HL-60 (cell line): ENCODE data around the gene EBF3.

Experiments used
- DNase-seq, 2 experiments: peaks; one replicate each; pipeline ENCODE4 v3.0.0-alpha.2; 2010 to 2020; ENCODE audit warnings: low read depth in 1 of 2, low spot score in 1 of 2
- H3K27ac ChIP-seq: fragments of 250-450 bp; sonication (Bioruptor Pico); replicated peaks from 2 replicates; pipeline ENCODE4 v1.5.1; 2020; ENCODE audit warnings: mild to moderate bottlenecking, moderate library complexity
- H3K27me3 ChIP-seq: fragments of 250-450 bp; sonication (Bioruptor Pico); 2 replicates; pipeline ENCODE4 v1.5.1; 2021; ENCODE audit warnings: mild to moderate bottlenecking, moderate library complexity; ENCODE audit not compliant: insufficient read depth, poor library complexity, severe bottlenecking
- H3K4me3 ChIP-seq: replicated peaks from 2 replicates; pipeline ENCODE4 v1.5.1; 2011; ENCODE audit warnings: mild to moderate bottlenecking, control low read depth, low read length; ENCODE audit not compliant: insufficient read depth
- CTCF ChIP-seq: IDR thresholded peaks from one replicate; pipeline ENCODE4 v1.5.1; 2011; ENCODE audit warnings: low read length, control low read depth, inconsistent platforms; ENCODE audit not compliant: insufficient read depth
- GABPA ChIP-seq: IDR thresholded peaks from 2 replicates; pipeline ENCODE4 v1.6.1; 2012; ENCODE audit warnings: low read depth
- POLR2AphosphoS5 ChIP-seq: IDR thresholded peaks from 2 replicates; pipeline ENCODE4 v1.6.1; 2012; ENCODE audit warnings: low read depth
- REST ChIP-seq: IDR thresholded peaks from 2 replicates; pipeline ENCODE4 v1.6.1; 2012; ENCODE audit warnings: low read depth; ENCODE audit not compliant: insufficient replicate concordance
- SPI1 ChIP-seq: IDR thresholded peaks from 2 replicates; pipeline ENCODE4 v1.6.1; 2012; ENCODE audit warnings: low read depth, mild to moderate bottlenecking, borderline replicate concordance

EBF3 gene

GRCh38 chr10:129950676-129951075 is 13.4 kb downstream of the EBF3 start:
- no peak for DNase-seq
- H3K27ac ChIP-seq = no peak overlapping the region
- TF ChIP-seq SPI1 = no peak
- TF ChIP-seq GABPA = no peak
- no peak for TF ChIP-seq CTCF
- TF ChIP-seq POLR2AphosphoS5 = no peak
- no peak for TF ChIP-seq REST
- no peaks in the 10 kb centered on the region for H3K27me3 ChIP-seq
- H3K4me3 ChIP-seq = no peak overlapping the region

- H3K27me3 ChIP-seq = no peaks in the 10 kb centered on the region
- H3K4me3 ChIP-seq = no peak overlapping the region
- no peak for DNase-seq
- H3K27ac ChIP-seq = no peak overlapping the region
- TF ChIP-seq POLR2AphosphoS5 (no peak), GABPA (no peak), REST (no peak), SPI1 (no peak), CTCF (no peak)
Observed at GRCh38 chr10:129949891-129950291, 14.2 kb downstream of the EBF3 start.

GRCh38 chr10:129949411-129949810 is 14.7 kb downstream of the EBF3 start:
- Histone ChIP-seq H3K27ac (no peak overlapping the region), H3K4me3 (no peak overlapping the region), H3K27me3 (no peaks in the 10 kb centered on the region)
- TF ChIP-seq SPI1 = no peak
- no peak for DNase-seq

GRCh38 chr10:129946859-129947258 is 17.2 kb downstream of the EBF3 start:
- DNase-seq = no peak
- H3K27ac ChIP-seq = no peak overlapping the region
- no peak overlapping the region for H3K4me3 ChIP-seq
- TF ChIP-seq POLR2AphosphoS5 = no peak
- TF ChIP-seq REST = no peak
- no peak for TF ChIP-seq SPI1
- TF ChIP-seq CTCF = no peak
- TF ChIP-seq GABPA = no peak
- no peaks in the 10 kb centered on the region for H3K27me3 ChIP-seq
